ENCODE data around the gene AQP6.
"Not testable (repeated sequence)": the region's sequence is repeated elsewhere in the genome, so short reads cannot be mapped to it uniquely, and the experiment has no call there.

The AQP6 gene

GRCh38 chr12:49987625-49988303 is 15.0 kb downstream of the AQP6 start:
- no peak overlapping the region for H3K4me3 ChIP-seq (ENCODE audit: low read length)
- no peak for DNase-seq (ENCODE audit: low read depth)
- TF ChIP-seq, protein P1, sequence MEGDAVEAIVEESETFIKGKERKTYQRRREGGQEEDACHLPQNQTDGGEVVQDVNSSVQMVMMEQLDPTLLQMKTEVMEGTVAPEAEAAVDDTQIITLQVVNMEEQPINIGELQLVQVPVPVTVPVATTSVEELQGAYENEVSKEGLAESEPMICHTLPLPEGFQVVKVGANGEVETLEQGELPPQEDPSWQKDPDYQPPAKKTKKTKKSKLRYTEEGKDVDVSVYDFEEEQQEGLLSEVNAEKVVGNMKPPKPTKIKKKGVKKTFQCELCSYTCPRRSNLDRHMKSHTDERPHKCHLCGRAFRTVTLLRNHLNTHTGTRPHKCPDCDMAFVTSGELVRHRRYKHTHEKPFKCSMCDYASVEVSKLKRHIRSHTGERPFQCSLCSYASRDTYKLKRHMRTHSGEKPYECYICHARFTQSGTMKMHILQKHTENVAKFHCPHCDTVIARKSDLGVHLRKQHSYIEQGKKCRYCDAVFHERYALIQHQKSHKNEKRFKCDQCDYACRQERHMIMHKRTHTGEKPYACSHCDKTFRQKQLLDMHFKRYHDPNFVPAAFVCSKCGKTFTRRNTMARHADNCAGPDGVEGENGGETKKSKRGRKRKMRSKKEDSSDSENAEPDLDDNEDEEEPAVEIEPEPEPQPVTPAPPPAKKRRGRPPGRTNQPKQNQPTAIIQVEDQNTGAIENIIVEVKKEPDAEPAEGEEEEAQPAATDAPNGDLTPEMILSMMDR (conservative IDR thresholded peaks at IDR 0.05; ENCODE audit: low read depth, low read length): no peak

- H3K4me3 ChIP-seq (ENCODE audit: low read length); DNase-seq (ENCODE audit: low read depth): not testable (repeated sequence)
These were observed 16.7 kb downstream of the AQP6 start for GRCh38 chr12:49989400-49989799.

- no peak for DNase-seq (ENCODE audit: low read depth)
- H3K4me3 ChIP-seq (ENCODE audit: low read length): no peak overlapping the region
These were observed 17.5 kb downstream of the AQP6 start for GRCh38 chr12:49990273-49990672.

DNA sequence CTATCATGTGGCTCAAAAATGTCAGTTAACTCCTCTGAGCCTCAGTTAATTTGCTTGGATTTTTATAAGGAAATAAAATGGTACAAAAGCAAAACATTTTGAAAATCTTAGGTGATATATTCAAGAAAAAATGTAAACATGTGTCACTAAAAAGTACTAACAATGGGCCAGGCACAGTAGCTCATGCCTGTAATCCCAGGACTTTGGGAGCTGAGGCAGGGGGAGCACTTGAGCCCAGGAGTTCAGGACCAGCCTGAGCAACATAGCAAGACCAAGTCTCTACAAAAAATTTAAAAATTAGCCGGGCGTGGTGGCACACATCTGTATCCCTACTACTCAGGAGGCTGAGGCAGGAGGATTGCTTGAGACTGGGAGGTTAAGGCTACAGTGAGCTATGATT is 25.7 kb downstream of the AQP6 start:
- DNase-seq (ENCODE audit: low read depth): no peak
- no peak overlapping the region for H3K4me3 ChIP-seq (ENCODE audit: low read length)
- TF ChIP-seq, protein P1 (conservative IDR thresholded peaks at IDR 0.05; ENCODE audit: low read depth, low read length): no peak

More at GRCh38 chr12:49990273-49990672, 17.5 kb downstream of the AQP6 start:
- TF ChIP-seq, protein P1 (conservative IDR thresholded peaks at IDR 0.05; ENCODE audit: low read depth, low read length): no peak

GRCh38 chr12:50003595-50003994 is 30.8 kb downstream of the AQP6 start:
- no peak for DNase-seq (ENCODE audit: low read depth)
- H3K4me3 ChIP-seq (ENCODE audit: low read length): no peak overlapping the region
- TF ChIP-seq, protein P1 (conservative IDR thresholded peaks at IDR 0.05; ENCODE audit: low read depth, low read length): no peak

DNA sequence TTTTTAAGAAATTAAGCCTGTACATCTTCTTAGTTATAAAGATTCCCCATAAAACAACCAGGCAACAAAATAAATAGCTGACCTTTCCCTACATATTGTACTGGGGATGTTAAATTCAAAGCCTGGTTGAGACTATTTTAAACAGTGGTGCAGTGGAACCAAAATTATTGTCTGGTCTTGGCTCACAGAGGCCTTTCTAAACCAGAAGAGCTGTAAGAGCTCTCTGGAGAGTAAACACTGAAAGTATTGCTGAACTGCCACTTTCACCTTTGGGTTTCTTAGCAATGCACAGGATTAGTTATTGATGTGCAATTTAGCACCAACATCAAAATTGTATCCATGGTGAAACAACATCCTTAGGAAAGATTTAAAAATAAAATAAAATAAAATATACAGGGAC is 31.9 kb downstream of the AQP6 start:
- TF ChIP-seq, protein P1 (conservative IDR thresholded peaks at IDR 0.05; ENCODE audit: low read depth, low read length): no peak

DNA sequence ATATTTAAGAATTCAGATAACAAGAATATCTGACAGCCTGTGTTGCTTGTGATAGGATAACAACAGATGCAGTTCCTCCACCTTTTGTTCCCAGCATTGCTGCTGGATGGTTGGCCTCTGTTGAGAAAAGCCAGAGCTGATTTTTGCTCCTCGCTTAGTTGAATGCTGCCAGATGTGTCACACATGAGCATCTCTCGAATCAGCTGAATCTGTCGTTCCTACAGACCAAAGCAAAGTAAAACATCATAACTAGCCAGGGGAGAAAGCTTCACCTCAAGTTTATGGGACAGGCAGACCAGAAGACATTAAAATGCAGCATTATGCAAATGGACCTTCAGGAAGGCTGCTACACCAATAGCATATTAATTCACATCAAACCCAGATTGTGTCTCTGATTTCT is 32.4 kb downstream of the AQP6 start:
- TF ChIP-seq, protein P1 (conservative IDR thresholded peaks at IDR 0.05; ENCODE audit: low read depth, low read length): no peak
- H3K4me3 ChIP-seq (ENCODE audit: low read length): no peak overlapping the region
- DNase-seq (ENCODE audit: low read depth): no peak

More for the DNA sequence above, 31.9 kb downstream of the AQP6 start:
- DNase-seq (ENCODE audit: low read depth): no peak
- H3K4me3 ChIP-seq (ENCODE audit: low read length): no peak overlapping the region
